Suprapubic skin (tissue), 4 donors: ENCODE results near the gene TMEM181. TPM values are rescaled to one million over a fixed set of nuclear protein-coding genes. Genes with fewer than 3 reads are reported as not detected.
"Not testable (repeated sequence)": the region's sequence is repeated elsewhere in the genome, so short reads cannot be mapped to it uniquely, and the experiment has no call there.

Experiments used
- DNase-seq, 2 donors: peaks; one replicate each; pipeline ENCODE4 v3.0.0-alpha.2; 2019; ENCODE audit warnings: low spot score in 2 of 2
- H3K27ac ChIP-seq: fragments of 200-600 bp; sonication (generic); one replicate; pipeline ENCODE4 v1.5.1; 2019
- H3K27me3 ChIP-seq: fragments of 200-600 bp; sonication (generic); one replicate; pipeline ENCODE4 v1.5.1; 2019
- H3K36me3 ChIP-seq: fragments of 200-600 bp; sonication (generic); one replicate; pipeline ENCODE4 v1.5.1; 2019
- H3K4me1 ChIP-seq: fragments of 200-600 bp; sonication (generic); one replicate; pipeline ENCODE4 v1.5.1; 2019
- H3K4me3 ChIP-seq: fragments of 200-600 bp; sonication (generic); one replicate; pipeline ENCODE4 v1.5.1; 2019; ENCODE audit warnings: mild to moderate bottlenecking
- H3K9me3 ChIP-seq: fragments of 200-600 bp; sonication (generic); one replicate; pipeline ENCODE4 v1.5.1; 2019
- EP300 ChIP-seq: sonication (generic); formaldehyde crosslinking; IDR thresholded peaks from one replicate; pipeline ENCODE4 v1.6.1; 2017; ENCODE audit warnings: antibody characterized with exemption
- POLR2A ChIP-seq, 2 donors: fragments of 450-650 bp; IDR thresholded peaks; one replicate each; pipeline ENCODE4 v1.6.1; 2017; ENCODE audit warnings: antibody characterized with exemption in 2 of 2, mild to moderate bottlenecking in 2 of 2, moderate library complexity in 2 of 2
- POLR2AphosphoS5 ChIP-seq, 3 donors: sonication (generic); formaldehyde crosslinking; IDR thresholded peaks; one replicate each; pipeline ENCODE4 v1.6.1; 2017; ENCODE audit warnings: antibody characterized with exemption in 3 of 3
- WGBS: methylation state at CpG from one replicate; pipeline ENCODE4 v1.1.5; 2018; 5-methylcytosine and 5-hydroxymethylcytosine counted together
- total RNA-seq, 4 donors: library from RNA; depleted of rRNA; stranded (reverse); fragments of >200 nt; gene quantifications; one replicate each; pipeline ENCODE4 v1.1.0, GENCODE V29; 2016
- TF ChIP-seq, protein P1 (sequence below), 2 donors: fragments of 200-600 bp in 1 of 2; fragments of 450-650 bp in 1 of 2; sonication (generic) in 1 of 2; IDR thresholded peaks; one replicate each; pipeline ENCODE4 v1.5.1; 2016 to 2019; ENCODE audit warnings: antibody characterized with exemption in 2 of 2, mild to moderate bottlenecking in 1 of 2, moderate library complexity in 1 of 2

Gene TMEM181
- total RNA-seq, 4 donors from 2014 or later = 17.5 to 24.7 (median 21.7) TPM

GRCh38 chr6:158666628-158667359, 106.9 kb downstream of the TMEM181 start:
- TF ChIP-seq POLR2A (IDR thresholded peaks at IDR 0.05) (no peak), POLR2AphosphoS5 (IDR thresholded peaks at IDR 0.05) (no peak), EP300 (no peak)
- TF ChIP-seq, protein P1, sequence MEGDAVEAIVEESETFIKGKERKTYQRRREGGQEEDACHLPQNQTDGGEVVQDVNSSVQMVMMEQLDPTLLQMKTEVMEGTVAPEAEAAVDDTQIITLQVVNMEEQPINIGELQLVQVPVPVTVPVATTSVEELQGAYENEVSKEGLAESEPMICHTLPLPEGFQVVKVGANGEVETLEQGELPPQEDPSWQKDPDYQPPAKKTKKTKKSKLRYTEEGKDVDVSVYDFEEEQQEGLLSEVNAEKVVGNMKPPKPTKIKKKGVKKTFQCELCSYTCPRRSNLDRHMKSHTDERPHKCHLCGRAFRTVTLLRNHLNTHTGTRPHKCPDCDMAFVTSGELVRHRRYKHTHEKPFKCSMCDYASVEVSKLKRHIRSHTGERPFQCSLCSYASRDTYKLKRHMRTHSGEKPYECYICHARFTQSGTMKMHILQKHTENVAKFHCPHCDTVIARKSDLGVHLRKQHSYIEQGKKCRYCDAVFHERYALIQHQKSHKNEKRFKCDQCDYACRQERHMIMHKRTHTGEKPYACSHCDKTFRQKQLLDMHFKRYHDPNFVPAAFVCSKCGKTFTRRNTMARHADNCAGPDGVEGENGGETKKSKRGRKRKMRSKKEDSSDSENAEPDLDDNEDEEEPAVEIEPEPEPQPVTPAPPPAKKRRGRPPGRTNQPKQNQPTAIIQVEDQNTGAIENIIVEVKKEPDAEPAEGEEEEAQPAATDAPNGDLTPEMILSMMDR (IDR thresholded peaks at IDR 0.05) = no peak
- WGBS = 85% methylated on average over 14 of the region's 14 CpGs

GRCh38 chr6:158667360-158667981, 107.6 kb downstream of the TMEM181 start:
- H3K36me3 ChIP-seq = no peaks in the 10 kb centered on the region
- no peak for DNase-seq
- H3K4me3 ChIP-seq = no peak overlapping the region
- H3K4me1 ChIP-seq = peaks cover 37% of the 10 kb centered on the region
- TF ChIP-seq POLR2AphosphoS5 (IDR thresholded peaks at IDR 0.05) (no peak), EP300 (no peak), POLR2A (IDR thresholded peaks at IDR 0.05) (no peak)
- TF ChIP-seq, protein P1 (IDR thresholded peaks at IDR 0.05) = no peak
- no peaks in the 10 kb centered on the region for H3K9me3 ChIP-seq
- H3K27me3 ChIP-seq = no peaks in the 10 kb centered on the region
- H3K27ac ChIP-seq = peak overlapping the region; percentile 84
- 90% methylated on average over 8 of the region's 8 CpGs for WGBS

More at GRCh38 chr6:158666628-158667359, 106.9 kb downstream of the TMEM181 start:
- Histone ChIP-seq H3K27me3 (no peaks in the 10 kb centered on the region), H3K27ac (peak overlapping the region; percentile 84), H3K4me3 (no peak overlapping the region), H3K4me1 (peaks cover 44% of the 10 kb centered on the region), H3K36me3 (no peaks in the 10 kb centered on the region), H3K9me3 (no peaks in the 10 kb centered on the region)
- DNase-seq = no peak

- H3K27me3 ChIP-seq = no peaks in the 10 kb centered on the region
- no peak for TF ChIP-seq POLR2A (IDR thresholded peaks at IDR 0.05)
- TF ChIP-seq, protein P1 (IDR thresholded peaks at IDR 0.05) = no peak
- H3K9me3 ChIP-seq = no peaks in the 10 kb centered on the region
- H3K36me3 ChIP-seq = no peaks in the 10 kb centered on the region
- no peak overlapping the region for H3K4me3 ChIP-seq
- peak overlapping the region; percentile 1 for H3K27ac ChIP-seq
- DNase-seq = no peak
- 44% methylated on average over 7 of the region's 7 CpGs for WGBS
- H3K4me1 ChIP-seq = peaks cover 25% of the 10 kb centered on the region
Measured at GRCh38 chr6:158668707-158669103, 108.8 kb downstream of the TMEM181 start.

- 50% methylated on average over 7 of the region's 7 CpGs for WGBS
Measured at GRCh38 chr6:158669145-158670035, 109.5 kb downstream of the TMEM181 start.

GRCh38 chr6:158672119-158672518, 112.2 kb downstream of the TMEM181 start:
- not testable (repeated sequence) for H3K27ac ChIP-seq, H3K9me3 ChIP-seq, H3K4me3 ChIP-seq, H3K27me3 ChIP-seq, DNase-seq, H3K36me3 ChIP-seq
- H3K4me1 ChIP-seq = peaks cover 18% of the 10 kb centered on the region
- 89% methylated on average over 8 of the region's 8 CpGs for WGBS

More at GRCh38 chr6:158669145-158670035, 109.5 kb downstream of the TMEM181 start:
- Histone ChIP-seq H3K9me3 (no peaks in the 10 kb centered on the region), H3K27me3 (no peaks in the 10 kb centered on the region), H3K27ac (peak overlapping the region; percentile 23), H3K36me3 (no peaks in the 10 kb centered on the region), H3K4me3 (no peak overlapping the region), H3K4me1 (peaks cover 18% of the 10 kb centered on the region)
- no peak for DNase-seq
- no peak for TF ChIP-seq EP300
- no peak for TF ChIP-seq POLR2AphosphoS5 (IDR thresholded peaks at IDR 0.05)
- TF ChIP-seq POLR2A (IDR thresholded peaks at IDR 0.05) = no peak

DNA sequence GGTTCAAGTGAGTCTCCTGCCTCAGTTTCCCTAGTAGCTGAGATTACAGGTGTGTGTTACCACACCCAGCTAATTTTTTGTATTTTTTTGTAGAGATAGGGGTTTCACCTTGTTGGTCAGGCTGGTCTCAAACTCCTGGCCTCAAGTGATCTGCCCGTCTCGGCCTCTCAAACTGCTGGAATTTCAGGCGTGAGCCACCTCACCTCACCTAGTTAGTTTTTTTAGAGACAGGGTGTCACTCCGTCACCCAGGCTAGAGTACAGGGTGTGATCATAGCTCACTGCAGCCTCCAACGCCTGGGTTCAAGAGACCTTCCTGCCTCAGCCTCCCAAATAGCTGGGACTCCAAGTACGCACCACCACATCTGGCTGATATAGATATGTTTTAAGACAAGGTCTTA, 112.8 kb downstream of the TMEM181 start:
- Histone ChIP-seq H3K4me1 (peaks cover 18% of the 10 kb centered on the region), H3K4me3 (no peak overlapping the region), H3K9me3 (no peaks in the 10 kb centered on the region), H3K27ac (no peak overlapping the region), H3K27me3 (no peaks in the 10 kb centered on the region), H3K36me3 (no peaks in the 10 kb centered on the region)
- TF ChIP-seq EP300 = no peak
- TF ChIP-seq, protein P1 (IDR thresholded peaks at IDR 0.05) = no peak
- no peak for TF ChIP-seq POLR2A (IDR thresholded peaks at IDR 0.05)
- no peak for TF ChIP-seq POLR2AphosphoS5 (IDR thresholded peaks at IDR 0.05)
- 95% methylated on average over 6 of the region's 6 CpGs for WGBS
- DNase-seq = no peak
